Measurements from ENCODE around the gene WDR1. TPM values are rescaled to one million over a fixed set of nuclear protein-coding genes. Genes with fewer than 3 reads are reported as not detected.
A peak's percentile ranks its signal among the peaks of the same experiment; 100 is the strongest.

The WDR1 gene
- total RNA-seq, 1 donor from 2014 or later, result 216 TPM

- Histone ChIP-seq H3K27me3 (no peaks in the 10 kb centered on the region), H3K27ac (peak overlapping the region; percentile 80 to 93), H3K36me3 (peaks cover 80 to 89% of the 10 kb centered on the region in 2 donors), H3K9me3 (no peaks in the 10 kb centered on the region), H3K4me3 (no peak overlapping the region), H3K4me1 (peaks cover 62 to 75% of the 10 kb centered on the region in 2 donors)
- no peak for TF ChIP-seq CTCF (IDR thresholded peaks at IDR 0.05)
- DNase-seq (ENCODE audit: low spot score in 2 of 2), result peak in 1 of 2 donors; percentile 90
- intact Hi-C loops (cut with DNase I), result loop anchor here (1.0 kb wide), 1 partner anchor 22 kb away; the partner anchor contains the start of gene WDR1
Measured at GRCh38 chr4:10093801-10094552, 22.6 kb downstream of the WDR1 start.

- Histone ChIP-seq H3K36me3 (peaks cover 80 to 89% of the 10 kb centered on the region in 2 donors), H3K4me1 (peaks cover 57 to 67% of the 10 kb centered on the region in 2 donors), H3K27me3 (no peaks in the 10 kb centered on the region), H3K27ac (peak overlapping the region; percentile 80 to 93), H3K9me3 (no peaks in the 10 kb centered on the region), H3K4me3 (no peak overlapping the region)
- no peak for DNase-seq (ENCODE audit: low spot score in 2 of 2)
- intact Hi-C loops (cut with DNase I), result no loop called here
- TF ChIP-seq CTCF (IDR thresholded peaks at IDR 0.05), result no peak
Measured at GRCh38 chr4:10093271-10093621, 23.4 kb downstream of the WDR1 start.

DNA sequence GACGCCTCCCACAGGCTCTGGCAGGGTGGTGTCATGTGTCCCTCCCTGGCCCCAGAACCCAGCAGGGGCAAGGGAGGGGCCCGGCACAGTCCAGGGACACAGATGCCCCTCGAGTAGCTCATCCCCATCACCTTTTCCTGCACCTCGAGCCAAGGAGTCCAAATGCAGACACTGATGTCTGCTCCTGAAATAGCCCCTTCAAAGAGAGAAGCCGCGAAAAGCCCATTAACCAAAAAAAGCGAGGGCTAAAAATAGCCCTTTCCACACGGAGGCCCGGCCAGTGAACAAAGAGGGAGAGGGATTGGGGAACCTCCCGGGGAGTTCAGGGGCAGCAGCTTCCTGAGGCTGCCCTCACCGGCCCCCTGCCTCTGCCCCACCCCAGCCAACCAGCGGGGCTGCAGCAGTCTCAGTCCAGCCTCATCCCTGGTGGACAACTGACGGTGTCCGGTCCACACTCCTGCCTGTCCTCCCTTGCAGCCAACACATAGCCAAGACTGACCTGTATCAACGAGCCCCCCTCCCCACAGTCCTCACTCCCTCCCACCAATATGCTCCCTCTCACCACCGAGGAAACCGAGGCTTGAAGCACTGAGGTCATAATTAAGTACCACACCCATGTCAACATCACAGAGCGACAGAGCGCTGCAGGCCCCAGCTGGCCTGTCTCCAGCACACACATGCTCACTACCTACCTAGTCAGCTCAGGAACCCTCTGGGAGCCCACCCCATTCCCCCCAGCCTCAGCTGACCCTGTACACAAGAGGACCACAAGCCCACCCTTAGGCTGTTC, 23.9 kb downstream of the WDR1 start:
- no peaks in the 10 kb centered on the region for H3K9me3 ChIP-seq
- H3K36me3 ChIP-seq, result peaks cover 80 to 89% of the 10 kb centered on the region in 2 donors
- no peaks in the 10 kb centered on the region for H3K27me3 ChIP-seq
- TF ChIP-seq CTCF (IDR thresholded peaks at IDR 0.05), result no peak
- no peak overlapping the region for H3K4me3 ChIP-seq
- intact Hi-C loops (cut with DNase I), result no loop called here
- H3K4me1 ChIP-seq, result peaks cover 51 to 63% of the 10 kb centered on the region in 2 donors
- peak overlapping the region; percentile 80 to 93 for H3K27ac ChIP-seq
- no peak for DNase-seq (ENCODE audit: low spot score in 2 of 2)

DNA sequence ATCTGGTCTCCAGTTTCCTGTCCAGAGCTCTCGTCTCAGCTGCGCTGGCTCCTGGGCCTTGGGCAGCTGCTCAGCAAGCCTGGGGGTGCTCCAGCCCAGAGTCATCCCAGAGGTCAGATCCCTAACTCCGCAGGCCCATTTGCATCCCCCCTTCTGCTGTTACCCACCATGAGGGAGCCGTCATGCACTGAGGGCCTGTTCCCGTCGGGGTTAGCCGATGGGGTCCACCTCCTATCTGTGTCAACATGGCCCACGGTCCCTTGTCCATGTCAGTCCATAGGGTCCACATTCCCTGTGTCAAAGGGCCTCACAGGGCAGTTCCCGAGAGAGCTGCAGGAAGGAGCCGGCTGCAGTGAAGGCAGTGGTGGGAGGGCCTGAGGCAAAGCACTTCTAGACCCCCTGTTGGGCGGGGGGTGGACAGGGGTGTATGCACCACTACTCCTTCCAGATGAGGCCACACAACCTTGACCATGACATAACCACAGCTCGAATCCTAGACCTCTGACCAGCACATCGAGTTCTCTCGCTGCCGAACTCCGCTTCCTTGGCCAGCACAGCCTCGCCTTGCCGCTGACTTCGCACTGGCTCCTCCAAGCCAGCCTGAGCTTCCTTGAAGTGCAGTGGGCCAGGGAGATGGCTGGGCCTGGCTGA, 24.9 kb downstream of the WDR1 start:
- H3K9me3 ChIP-seq, result no peaks in the 10 kb centered on the region
- intact Hi-C loops (cut with DNase I), result no loop called here
- H3K27ac ChIP-seq, result peak overlapping the region; percentile 80 to 93
- no peak overlapping the region for H3K4me3 ChIP-seq
- peaks cover 41 to 54% of the 10 kb centered on the region in 2 donors for H3K4me1 ChIP-seq
- TF ChIP-seq CTCF (IDR thresholded peaks at IDR 0.05), result no peak
- no peaks in the 10 kb centered on the region for H3K27me3 ChIP-seq
- peaks cover 82 to 89% of the 10 kb centered on the region in 2 donors for H3K36me3 ChIP-seq
- DNase-seq (ENCODE audit: low spot score in 2 of 2), result no peak

DNA sequence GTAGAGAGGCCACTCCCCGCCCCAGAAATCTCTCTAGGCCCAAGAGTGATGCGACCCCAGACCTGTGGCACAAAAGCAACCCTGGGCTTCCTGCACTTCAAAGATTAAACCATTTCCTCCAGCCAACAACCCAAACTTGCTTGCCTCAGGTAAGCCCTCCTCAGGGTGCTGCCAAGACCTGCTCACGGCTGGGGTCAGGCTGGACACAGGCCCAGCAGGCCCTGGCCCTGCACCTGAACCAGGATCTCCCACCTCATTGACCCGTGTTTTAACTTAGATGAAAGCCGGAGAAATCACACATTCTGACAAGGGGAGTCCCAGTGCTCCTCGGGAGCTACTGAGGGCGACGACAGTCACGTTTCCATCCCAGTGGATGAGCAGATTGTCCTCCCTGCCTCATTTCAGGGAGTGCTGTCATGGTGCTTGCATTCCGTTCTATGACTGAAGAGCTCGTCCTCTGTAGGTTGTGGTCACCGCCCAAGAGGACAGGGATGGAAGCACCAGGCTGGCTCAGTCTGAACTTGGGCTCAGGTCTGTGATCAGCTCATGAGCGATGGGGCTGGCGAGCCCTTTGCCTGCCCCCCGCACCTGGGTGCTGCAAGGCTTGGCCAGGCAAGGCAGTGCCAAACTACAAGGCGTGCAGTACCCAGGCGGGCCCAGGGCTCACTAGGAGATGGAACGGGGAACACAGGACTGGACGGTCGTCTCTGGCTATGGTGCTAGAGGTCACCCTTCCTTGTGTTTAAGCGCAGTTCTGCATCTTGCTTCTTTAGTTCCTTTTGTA, 25.9 kb downstream of the WDR1 start:
- Histone ChIP-seq H3K36me3 (peaks cover 84 to 90% of the 10 kb centered on the region in 2 donors), H3K27ac (peak overlapping the region in 1 of 2 donors; percentile 10), H3K4me3 (no peak overlapping the region), H3K9me3 (no peaks in the 10 kb centered on the region), H3K4me1 (peaks cover 34 to 51% of the 10 kb centered on the region in 2 donors), H3K27me3 (no peaks in the 10 kb centered on the region)
- no peak for DNase-seq (ENCODE audit: low spot score in 2 of 2)
- intact Hi-C loops (cut with DNase I), result no loop called here
- TF ChIP-seq CTCF (IDR thresholded peaks at IDR 0.05), result no peak

Measured in ascending aorta (tissue), 2 donors.